Astrocyte (in vitro differentiated cells and primary cell): Measurements from ENCODE around the gene DCC. TPM values are rescaled to one million over a fixed set of nuclear protein-coding genes. Genes with fewer than 3 reads are reported as not detected.

Experiments used
- DNase-seq: peaks from one replicate; pipeline ENCODE4 v3.0.0-alpha.2; 2010; ENCODE audit warnings: low read depth
- FAIRE-seq: peaks from 2 replicates; lab custom pipeline; 2011; peaks lifted over from hg19 to GRCh38; lab: Jason Lieb, UNC
- H2AFZ ChIP-seq: 2 replicates; pipeline ENCODE4 v1.6.0; 2012; ENCODE audit warnings: low read depth, low read length, inconsistent platforms
- H3K27ac ChIP-seq: 2 replicates; pipeline ENCODE4 v1.5.1; 2011; ENCODE audit warnings: low read depth, low read length, inconsistent platforms
- H3K27me3 ChIP-seq: 2 replicates; pipeline ENCODE4 v1.6.0; 2011; ENCODE audit warnings: low read length, inconsistent platforms; ENCODE audit not compliant: insufficient read depth
- H3K36me3 ChIP-seq: 2 replicates; pipeline ENCODE4 v1.5.1; 2011; ENCODE audit warnings: low read length, inconsistent platforms; ENCODE audit not compliant: insufficient read depth
- H3K4me1 ChIP-seq: 2 replicates; pipeline ENCODE4 v1.5.1; 2011; ENCODE audit warnings: low read length, inconsistent platforms; ENCODE audit not compliant: insufficient read depth
- H3K4me2 ChIP-seq: 2 replicates; pipeline ENCODE4 v1.6.0; 2012; ENCODE audit warnings: low read length, inconsistent platforms
- H3K4me3 ChIP-seq: 2 replicates; pipeline ENCODE4 v1.5.1; 2011; ENCODE audit warnings: low read depth, mild to moderate bottlenecking, low read length, inconsistent platforms; ENCODE audit not compliant: insufficient read depth
- H3K79me2 ChIP-seq: 2 replicates; pipeline ENCODE4 v1.6.0; 2012; ENCODE audit warnings: mild to moderate bottlenecking, low read length, inconsistent platforms; ENCODE audit not compliant: insufficient read depth
- H3K9ac ChIP-seq: 2 replicates; pipeline ENCODE4 v1.6.0; 2012; ENCODE audit warnings: mild to moderate bottlenecking, low read length, inconsistent platforms
- H3K9me3 ChIP-seq: 2 replicates; pipeline ENCODE4 v1.5.1; 2012; ENCODE audit warnings: low read depth, mild to moderate bottlenecking, low read length, inconsistent platforms; ENCODE audit not compliant: insufficient read depth
- H4K20me1 ChIP-seq: 2 replicates; pipeline ENCODE4 v1.6.0; 2012; ENCODE audit warnings: low read length, inconsistent platforms; ENCODE audit not compliant: insufficient read depth
- H3K27ac Mint-ChIP-seq: one replicate; pipeline ENCODE4 v1.8.0; 2021; ENCODE audit warnings: mild to moderate bottlenecking, mixed read lengths; ENCODE audit not compliant: unreplicated experiment
- H3K27me3 Mint-ChIP-seq: one replicate; pipeline ENCODE4 v1.8.0; 2021; ENCODE audit warnings: low read depth, mixed read lengths; ENCODE audit not compliant: unreplicated experiment
- H3K36me3 Mint-ChIP-seq: one replicate; pipeline ENCODE4 v1.8.0; 2021; ENCODE audit warnings: low read depth, mixed read lengths; ENCODE audit not compliant: unreplicated experiment
- H3K4me1 Mint-ChIP-seq: one replicate; pipeline ENCODE4 v1.8.0; 2021; ENCODE audit warnings: low read depth, mixed read lengths; ENCODE audit not compliant: unreplicated experiment
- H3K4me3 Mint-ChIP-seq: one replicate; pipeline ENCODE4 v1.8.0; 2021; ENCODE audit warnings: mild to moderate bottlenecking, moderate library complexity, mixed read lengths; ENCODE audit not compliant: unreplicated experiment
- H3K9me3 Mint-ChIP-seq: one replicate; pipeline ENCODE4 v1.8.0; 2021; ENCODE audit warnings: mild to moderate bottlenecking, mixed read lengths; ENCODE audit not compliant: unreplicated experiment
- EZH2 ChIP-seq: IDR thresholded peaks from 2 replicates; pipeline ENCODE4 v1.6.1; 2012; ENCODE audit warnings: mild to moderate bottlenecking, low read length, inconsistent platforms; ENCODE audit not compliant: insufficient read depth
- total RNA-seq: library from RNA; stranded (reverse); gene quantifications from 2 replicates; pipeline ENCODE4 v1.2.1, GENCODE V29; 2021
- TF ChIP-seq, protein P1 (sequence below): IDR thresholded peaks from 2 replicates; pipeline ENCODE4 v1.5.1; 2011; ENCODE audit warnings: low read depth, mild to moderate bottlenecking, inconsistent platforms, low read length, moderate library complexity; ENCODE audit not compliant: insufficient read depth

The DCC gene
- total RNA-seq, 1 donor from 2014 or later = 2.6 TPM

DNA sequence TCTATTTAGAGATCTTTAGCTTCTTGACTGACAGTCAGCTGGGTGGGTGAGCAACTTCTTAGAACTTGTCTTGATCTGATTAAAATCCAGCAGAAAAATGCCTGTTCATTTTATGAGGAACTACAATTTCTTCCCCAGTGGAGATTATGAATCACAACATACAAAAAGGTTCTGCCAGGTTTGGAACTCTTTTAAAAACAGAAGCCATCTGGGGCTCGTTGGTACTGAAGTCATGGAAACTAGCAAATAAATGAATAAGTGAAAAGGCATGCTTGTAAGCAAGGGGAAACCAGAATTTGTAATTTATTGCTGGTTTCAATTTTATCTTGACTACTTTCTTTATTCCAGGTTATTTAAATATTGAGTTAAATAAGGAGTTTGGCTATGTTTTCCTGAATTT, 1117.1 kb downstream of the DCC start:
- Histone ChIP-seq H3K27ac (no peak overlapping the region), H2AFZ (no peak overlapping the region), H3K4me3 (no peak overlapping the region), H4K20me1 (no peaks in the 10 kb centered on the region), H3K9ac (peak overlapping the region; percentile 38), H3K4me1 (no peaks in the 10 kb centered on the region), H3K36me3 (no peaks in the 10 kb centered on the region), H3K9me3 (no peaks in the 10 kb centered on the region), H3K79me2 (no peaks in the 10 kb centered on the region), H3K27me3 (no peaks in the 10 kb centered on the region), H3K4me2 (peak overlapping the region; percentile 22)
- Mint-ChIP-seq H3K4me1 (no peaks in the 10 kb centered on the region), H3K27me3 (peaks cover 3% of the 10 kb centered on the region), H3K9me3 (no peaks in the 10 kb centered on the region), H3K27ac (no peak overlapping the region), H3K36me3 (no peaks in the 10 kb centered on the region), H3K4me3 (no peak overlapping the region)
- TF ChIP-seq, protein P1, sequence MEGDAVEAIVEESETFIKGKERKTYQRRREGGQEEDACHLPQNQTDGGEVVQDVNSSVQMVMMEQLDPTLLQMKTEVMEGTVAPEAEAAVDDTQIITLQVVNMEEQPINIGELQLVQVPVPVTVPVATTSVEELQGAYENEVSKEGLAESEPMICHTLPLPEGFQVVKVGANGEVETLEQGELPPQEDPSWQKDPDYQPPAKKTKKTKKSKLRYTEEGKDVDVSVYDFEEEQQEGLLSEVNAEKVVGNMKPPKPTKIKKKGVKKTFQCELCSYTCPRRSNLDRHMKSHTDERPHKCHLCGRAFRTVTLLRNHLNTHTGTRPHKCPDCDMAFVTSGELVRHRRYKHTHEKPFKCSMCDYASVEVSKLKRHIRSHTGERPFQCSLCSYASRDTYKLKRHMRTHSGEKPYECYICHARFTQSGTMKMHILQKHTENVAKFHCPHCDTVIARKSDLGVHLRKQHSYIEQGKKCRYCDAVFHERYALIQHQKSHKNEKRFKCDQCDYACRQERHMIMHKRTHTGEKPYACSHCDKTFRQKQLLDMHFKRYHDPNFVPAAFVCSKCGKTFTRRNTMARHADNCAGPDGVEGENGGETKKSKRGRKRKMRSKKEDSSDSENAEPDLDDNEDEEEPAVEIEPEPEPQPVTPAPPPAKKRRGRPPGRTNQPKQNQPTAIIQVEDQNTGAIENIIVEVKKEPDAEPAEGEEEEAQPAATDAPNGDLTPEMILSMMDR = no peak
- TF ChIP-seq EZH2 = no peak
- DNase-seq = peak; percentile 9
- FAIRE-seq = no peak

DNA sequence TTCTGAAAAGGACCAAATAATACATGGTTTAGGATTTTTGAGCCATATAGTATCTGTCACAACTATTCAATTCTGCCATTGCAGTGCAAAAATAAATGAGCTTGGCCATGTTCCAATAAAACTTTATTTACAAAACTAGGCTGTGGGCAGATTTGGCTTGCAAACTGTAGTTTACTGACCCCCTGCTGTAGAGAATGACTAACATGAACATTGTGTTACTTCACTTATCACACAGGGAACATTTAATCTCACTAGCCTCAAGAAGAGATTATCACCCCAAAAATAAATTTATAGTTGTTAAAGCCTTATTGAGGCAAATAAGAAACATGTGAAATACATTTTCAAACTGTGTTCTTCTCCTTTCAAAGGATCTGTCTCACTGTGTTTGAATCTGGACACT, 1118.3 kb downstream of the DCC start:
- TF ChIP-seq EZH2 = no peak
- TF ChIP-seq, protein P1 = no peak
- Histone ChIP-seq H2AFZ (no peak overlapping the region), H3K79me2 (no peaks in the 10 kb centered on the region), H3K4me1 (no peaks in the 10 kb centered on the region), H3K4me2 (no peak overlapping the region), H3K4me3 (no peak overlapping the region), H3K9me3 (no peaks in the 10 kb centered on the region), H3K27me3 (no peaks in the 10 kb centered on the region), H3K9ac (no peak overlapping the region), H3K36me3 (no peaks in the 10 kb centered on the region), H4K20me1 (no peaks in the 10 kb centered on the region), H3K27ac (no peak overlapping the region)
- Mint-ChIP-seq H3K4me1 (no peaks in the 10 kb centered on the region), H3K36me3 (no peaks in the 10 kb centered on the region), H3K9me3 (no peaks in the 10 kb centered on the region), H3K27me3 (peaks cover 3% of the 10 kb centered on the region), H3K4me3 (no peak overlapping the region), H3K27ac (no peak overlapping the region)
- FAIRE-seq (no peak), DNase-seq (no peak)

DNA sequence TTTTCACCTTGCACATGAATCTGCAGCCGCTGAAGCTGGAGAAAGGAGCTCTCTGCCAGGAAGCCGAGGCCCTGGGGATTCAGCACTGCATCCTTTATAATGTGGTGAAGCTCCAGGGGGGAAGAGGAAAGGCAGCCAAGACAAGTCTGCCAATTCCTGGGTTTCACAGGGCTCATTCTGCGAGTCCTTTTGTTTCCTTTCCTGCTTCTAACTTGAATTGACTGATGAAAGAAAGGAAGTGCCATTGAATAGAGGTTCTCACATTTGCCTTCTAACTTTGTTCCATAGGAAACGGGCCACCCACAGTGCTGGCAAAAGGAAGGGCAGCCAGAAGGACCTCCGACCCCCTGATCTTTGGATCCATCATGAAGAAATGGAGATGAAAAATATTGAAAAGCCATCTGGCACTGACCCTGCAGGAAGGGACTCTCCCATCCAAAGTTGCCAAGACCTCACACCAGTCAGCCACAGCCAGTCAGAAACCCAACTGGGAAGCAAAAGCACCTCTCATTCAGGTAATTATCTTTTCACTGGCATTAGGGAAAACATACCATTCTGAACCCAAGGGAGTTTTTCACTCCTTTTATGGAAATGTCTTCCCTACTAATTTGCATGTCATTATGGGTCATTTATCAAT, 1119.1 kb downstream of the DCC start:
- no peak for TF ChIP-seq EZH2
- TF ChIP-seq, protein P1 = no peak
- Histone ChIP-seq H3K4me3 (no peak overlapping the region), H3K4me1 (no peaks in the 10 kb centered on the region), H3K36me3 (no peaks in the 10 kb centered on the region), H3K9me3 (no peaks in the 10 kb centered on the region), H4K20me1 (no peaks in the 10 kb centered on the region), H3K9ac (no peak overlapping the region), H3K27me3 (no peaks in the 10 kb centered on the region), H3K4me2 (no peak overlapping the region), H3K79me2 (no peaks in the 10 kb centered on the region), H3K27ac (no peak overlapping the region), H2AFZ (no peak overlapping the region)
- H3K4me3 Mint-ChIP-seq = no peak overlapping the region
- DNase-seq (peak; percentile 2), FAIRE-seq (no peak)
- H3K27me3 Mint-ChIP-seq = peaks cover 3% of the 10 kb centered on the region
- no peaks in the 10 kb centered on the region for H3K36me3 Mint-ChIP-seq
- H3K27ac Mint-ChIP-seq = no peak overlapping the region
- no peaks in the 10 kb centered on the region for H3K9me3 Mint-ChIP-seq
- no peaks in the 10 kb centered on the region for H3K4me1 Mint-ChIP-seq
